HL-60 (cell line): Measurements from ENCODE around the gene MTIF2.

Source experiments
- DNase-seq, 2 experiments: peaks; one replicate each; pipeline ENCODE4 v3.0.0-alpha.2; 2010 to 2020; ENCODE audit warnings: low read depth in 1 of 2, low spot score in 1 of 2
- H3K27ac ChIP-seq: fragments of 250-450 bp; sonication (Bioruptor Pico); replicated peaks from 2 replicates; pipeline ENCODE4 v1.5.1; 2020; ENCODE audit warnings: mild to moderate bottlenecking, moderate library complexity
- H3K27me3 ChIP-seq: fragments of 250-450 bp; sonication (Bioruptor Pico); 2 replicates; pipeline ENCODE4 v1.5.1; 2021; ENCODE audit warnings: mild to moderate bottlenecking, moderate library complexity; ENCODE audit not compliant: insufficient read depth, poor library complexity, severe bottlenecking
- H3K4me3 ChIP-seq: replicated peaks from 2 replicates; pipeline ENCODE4 v1.5.1; 2011; ENCODE audit warnings: mild to moderate bottlenecking, control low read depth, low read length; ENCODE audit not compliant: insufficient read depth
- GABPA ChIP-seq: IDR thresholded peaks from 2 replicates; pipeline ENCODE4 v1.6.1; 2012; ENCODE audit warnings: low read depth
- POLR2AphosphoS5 ChIP-seq: IDR thresholded peaks from 2 replicates; pipeline ENCODE4 v1.6.1; 2012; ENCODE audit warnings: low read depth
- SPI1 ChIP-seq: IDR thresholded peaks from 2 replicates; pipeline ENCODE4 v1.6.1; 2012; ENCODE audit warnings: low read depth, mild to moderate bottlenecking, borderline replicate concordance
- TF ChIP-seq, protein P1 (sequence below): IDR thresholded peaks from 2 replicates; pipeline ENCODE4 v1.6.1; 2012; ENCODE audit warnings: low read depth; ENCODE audit not compliant: insufficient replicate concordance
- TF ChIP-seq, protein P2 (sequence below): IDR thresholded peaks from one replicate; pipeline ENCODE4 v1.5.1; 2011; ENCODE audit warnings: low read length, control low read depth, inconsistent platforms; ENCODE audit not compliant: insufficient read depth

Gene MTIF2

DNA sequence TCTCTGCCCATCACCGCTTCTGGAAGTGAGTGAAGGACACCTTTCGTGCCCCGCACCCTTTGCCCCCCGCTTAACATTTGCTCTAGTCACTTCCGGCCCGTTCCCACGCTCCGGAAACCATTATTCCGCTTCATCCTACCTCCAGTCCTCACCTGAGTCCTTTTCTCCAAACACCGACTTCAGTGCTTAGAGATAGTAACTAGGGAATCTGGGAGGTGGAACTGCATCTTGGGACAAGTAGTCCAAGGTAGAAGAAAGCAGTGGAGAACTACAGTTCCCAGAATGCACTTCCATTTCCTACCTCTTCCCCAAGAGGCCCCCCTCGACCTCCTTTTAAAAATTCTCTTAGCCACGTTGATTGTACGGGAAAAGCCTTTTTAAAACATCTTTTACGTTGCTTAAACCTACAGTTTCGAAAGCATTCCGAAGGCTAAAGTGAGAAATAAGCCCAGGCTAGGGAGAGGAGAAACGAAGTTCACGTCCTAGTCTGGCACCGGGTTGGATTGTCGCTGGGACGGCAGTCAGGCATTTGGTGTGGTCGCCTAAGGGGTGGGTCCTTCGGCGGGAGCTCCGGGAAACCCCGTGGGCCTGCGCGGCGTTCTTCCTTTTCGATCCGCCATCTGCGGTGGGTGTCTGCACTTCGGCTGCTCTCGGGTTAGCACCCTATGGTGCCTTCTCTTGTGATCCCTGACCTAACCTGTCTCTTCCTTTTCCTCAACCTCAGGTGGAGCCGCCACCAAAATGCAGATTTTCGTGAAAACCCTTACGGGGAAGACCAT lies 36.8 kb downstream of the MTIF2 start, which contains the start of the genes CLHC1 and RPS27A:
TSS of gene CLHC1 (minus strand) at position 210 of the 779 bp plus-strand sequence. CDS start 9,882 bp downstream, outside the sequence.
TSS of gene RPS27A (plus strand) at position 605 of the 779 bp plus-strand sequence. CDS start at position 742, 137 bp downstream.
- peak; percentile 66; the same call in 1 of the 2 replicates for TF ChIP-seq SPI1
- TF ChIP-seq, protein P1, sequence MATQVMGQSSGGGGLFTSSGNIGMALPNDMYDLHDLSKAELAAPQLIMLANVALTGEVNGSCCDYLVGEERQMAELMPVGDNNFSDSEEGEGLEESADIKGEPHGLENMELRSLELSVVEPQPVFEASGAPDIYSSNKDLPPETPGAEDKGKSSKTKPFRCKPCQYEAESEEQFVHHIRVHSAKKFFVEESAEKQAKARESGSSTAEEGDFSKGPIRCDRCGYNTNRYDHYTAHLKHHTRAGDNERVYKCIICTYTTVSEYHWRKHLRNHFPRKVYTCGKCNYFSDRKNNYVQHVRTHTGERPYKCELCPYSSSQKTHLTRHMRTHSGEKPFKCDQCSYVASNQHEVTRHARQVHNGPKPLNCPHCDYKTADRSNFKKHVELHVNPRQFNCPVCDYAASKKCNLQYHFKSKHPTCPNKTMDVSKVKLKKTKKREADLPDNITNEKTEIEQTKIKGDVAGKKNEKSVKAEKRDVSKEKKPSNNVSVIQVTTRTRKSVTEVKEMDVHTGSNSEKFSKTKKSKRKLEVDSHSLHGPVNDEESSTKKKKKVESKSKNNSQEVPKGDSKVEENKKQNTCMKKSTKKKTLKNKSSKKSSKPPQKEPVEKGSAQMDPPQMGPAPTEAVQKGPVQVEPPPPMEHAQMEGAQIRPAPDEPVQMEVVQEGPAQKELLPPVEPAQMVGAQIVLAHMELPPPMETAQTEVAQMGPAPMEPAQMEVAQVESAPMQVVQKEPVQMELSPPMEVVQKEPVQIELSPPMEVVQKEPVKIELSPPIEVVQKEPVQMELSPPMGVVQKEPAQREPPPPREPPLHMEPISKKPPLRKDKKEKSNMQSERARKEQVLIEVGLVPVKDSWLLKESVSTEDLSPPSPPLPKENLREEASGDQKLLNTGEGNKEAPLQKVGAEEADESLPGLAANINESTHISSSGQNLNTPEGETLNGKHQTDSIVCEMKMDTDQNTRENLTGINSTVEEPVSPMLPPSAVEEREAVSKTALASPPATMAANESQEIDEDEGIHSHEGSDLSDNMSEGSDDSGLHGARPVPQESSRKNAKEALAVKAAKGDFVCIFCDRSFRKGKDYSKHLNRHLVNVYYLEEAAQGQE = peak; percentile 71
- TF ChIP-seq GABPA = no peak
- TF ChIP-seq POLR2AphosphoS5 = peak; percentile 92
- TF ChIP-seq, protein P2, sequence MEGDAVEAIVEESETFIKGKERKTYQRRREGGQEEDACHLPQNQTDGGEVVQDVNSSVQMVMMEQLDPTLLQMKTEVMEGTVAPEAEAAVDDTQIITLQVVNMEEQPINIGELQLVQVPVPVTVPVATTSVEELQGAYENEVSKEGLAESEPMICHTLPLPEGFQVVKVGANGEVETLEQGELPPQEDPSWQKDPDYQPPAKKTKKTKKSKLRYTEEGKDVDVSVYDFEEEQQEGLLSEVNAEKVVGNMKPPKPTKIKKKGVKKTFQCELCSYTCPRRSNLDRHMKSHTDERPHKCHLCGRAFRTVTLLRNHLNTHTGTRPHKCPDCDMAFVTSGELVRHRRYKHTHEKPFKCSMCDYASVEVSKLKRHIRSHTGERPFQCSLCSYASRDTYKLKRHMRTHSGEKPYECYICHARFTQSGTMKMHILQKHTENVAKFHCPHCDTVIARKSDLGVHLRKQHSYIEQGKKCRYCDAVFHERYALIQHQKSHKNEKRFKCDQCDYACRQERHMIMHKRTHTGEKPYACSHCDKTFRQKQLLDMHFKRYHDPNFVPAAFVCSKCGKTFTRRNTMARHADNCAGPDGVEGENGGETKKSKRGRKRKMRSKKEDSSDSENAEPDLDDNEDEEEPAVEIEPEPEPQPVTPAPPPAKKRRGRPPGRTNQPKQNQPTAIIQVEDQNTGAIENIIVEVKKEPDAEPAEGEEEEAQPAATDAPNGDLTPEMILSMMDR = no peak
- DNase-seq = peak; percentile 93
- Histone ChIP-seq H3K4me3 (peak within 1 kb of the TSS; percentile 94), H3K27me3 (no peaks in the 10 kb centered on the region), H3K27ac (peak within 1 kb of the TSS; percentile 98)

DNA sequence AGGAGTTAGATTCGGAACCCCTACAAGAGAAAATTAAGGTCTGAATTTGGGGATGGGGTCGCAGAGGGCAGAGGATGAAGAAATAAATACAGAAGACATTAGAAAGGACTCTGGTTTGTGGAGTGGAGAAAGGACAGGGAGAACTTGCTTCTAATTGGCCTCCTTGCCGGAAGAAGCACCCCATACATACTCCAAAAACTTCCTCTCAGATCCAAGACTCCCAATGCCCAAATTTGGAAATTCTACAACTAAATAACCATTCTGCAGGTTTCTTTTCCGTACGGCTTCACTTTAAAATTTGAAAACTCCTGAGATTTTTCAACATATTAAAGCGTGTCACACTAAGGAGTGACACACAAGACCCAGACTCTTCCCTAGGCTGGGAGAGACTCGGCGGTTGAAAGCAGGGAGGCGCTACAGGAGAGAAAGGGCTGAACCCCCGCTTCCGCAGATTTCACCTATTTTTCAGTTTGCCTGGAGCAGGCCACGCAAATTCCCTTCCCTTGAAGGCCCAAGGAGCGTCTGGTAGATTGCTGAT lies 37.4 kb downstream of the MTIF2 start:
- DNase-seq = peak in 1 of 2 experiments; percentile 25

DNA sequence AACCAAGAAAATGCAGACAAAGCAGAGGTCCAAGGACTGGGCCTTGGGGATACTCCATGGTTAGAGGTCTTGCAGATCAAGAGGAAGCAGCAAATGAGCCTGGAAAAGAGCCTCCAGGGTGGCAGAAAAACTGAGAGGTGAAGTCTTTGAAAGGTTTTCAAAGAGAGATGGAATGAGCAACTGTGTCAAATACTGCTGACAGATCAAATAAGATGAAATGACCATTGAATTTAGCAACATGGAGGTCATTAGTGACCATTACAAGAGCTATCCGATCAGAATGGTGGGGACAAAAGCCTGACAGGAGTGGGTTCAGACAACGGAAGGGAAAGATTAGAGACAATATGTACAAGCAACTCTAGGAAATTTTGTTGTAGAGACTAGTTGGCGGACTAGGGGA lies 38.5 kb downstream of the MTIF2 start:
- Histone ChIP-seq H3K27ac (no peak overlapping the region), H3K27me3 (no peaks in the 10 kb centered on the region), H3K4me3 (no peak overlapping the region)
- TF ChIP-seq, protein P1 = no peak
- TF ChIP-seq GABPA = no peak
- TF ChIP-seq, protein P2 = no peak
- no peak for TF ChIP-seq POLR2AphosphoS5
- no peak for TF ChIP-seq SPI1
- no peak for DNase-seq

More for the DNA sequence above, 37.4 kb downstream of the MTIF2 start:
- H3K4me3 ChIP-seq = peak overlapping the region; percentile 94
- TF ChIP-seq POLR2AphosphoS5 (no peak), SPI1 (no peak), GABPA (no peak)
- TF ChIP-seq, protein P2 = no peak
- TF ChIP-seq, protein P1 = no peak
- no peaks in the 10 kb centered on the region for H3K27me3 ChIP-seq
- H3K27ac ChIP-seq = peak overlapping the region; percentile 98
